Neural progenitor cell (in vitro differentiated cells): ENCODE results near the gene SLC9A3.

Source experiments
- EZH2 ChIP-seq: fragments of 200-600 bp; sonication (generic); IDR thresholded peaks from 2 replicates; pipeline ENCODE4 v1.6.1; 2017; ENCODE audit warnings: antibody characterized with exemption, mild to moderate bottlenecking, moderate library complexity
- EZH2phosphoT487 ChIP-seq: fragments of 200-600 bp; sonication (generic); IDR thresholded peaks from 2 replicates; pipeline ENCODE4 v1.6.1; 2017; ENCODE audit warnings: antibody characterized with exemption
- TF ChIP-seq, protein P1 (sequence below): fragments of 200-600 bp; sonication (generic); IDR thresholded peaks from 2 replicates; pipeline ENCODE4 v1.5.1; 2017; ENCODE audit warnings: antibody characterized with exemption, mild to moderate bottlenecking

DNA sequence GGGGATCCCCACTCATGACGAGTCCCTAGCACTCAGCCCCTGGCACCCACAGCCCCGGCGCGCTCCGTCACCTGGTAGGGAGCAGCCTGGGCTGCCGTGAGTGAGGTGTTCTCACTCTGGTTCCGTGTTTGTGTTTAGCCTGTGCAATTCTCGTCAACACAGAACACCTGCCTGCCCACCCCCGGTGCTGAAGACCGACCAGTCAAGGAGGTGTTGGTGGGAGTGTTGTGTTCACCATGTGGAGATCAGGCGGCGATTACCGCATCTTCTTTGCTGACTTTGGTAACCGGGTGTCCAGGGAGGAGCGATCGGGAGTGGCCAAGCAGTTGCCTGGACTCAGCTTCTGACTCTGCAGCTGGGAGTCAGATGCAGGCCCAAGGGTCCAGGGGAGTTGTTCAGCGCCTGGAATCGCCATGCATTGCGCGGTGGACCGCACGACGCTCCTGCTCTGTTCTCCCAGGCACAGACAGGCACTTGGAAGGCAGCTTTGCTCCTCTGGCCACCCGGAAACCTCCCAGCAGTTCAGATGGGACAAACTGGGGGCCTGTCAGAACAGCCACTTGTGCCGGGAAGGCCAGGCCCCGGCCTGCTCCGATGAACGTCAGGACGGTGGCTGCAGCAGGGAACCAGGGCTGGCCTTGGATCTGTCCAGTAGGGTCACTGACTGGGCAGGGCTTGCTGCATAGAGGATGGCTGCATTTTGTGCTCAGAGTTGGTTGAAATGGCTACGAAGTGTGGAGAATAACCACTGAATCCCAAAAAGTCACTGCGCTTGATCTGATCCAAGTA is 53.1 kb downstream of the SLC9A3 start:
- TF ChIP-seq, protein P1, sequence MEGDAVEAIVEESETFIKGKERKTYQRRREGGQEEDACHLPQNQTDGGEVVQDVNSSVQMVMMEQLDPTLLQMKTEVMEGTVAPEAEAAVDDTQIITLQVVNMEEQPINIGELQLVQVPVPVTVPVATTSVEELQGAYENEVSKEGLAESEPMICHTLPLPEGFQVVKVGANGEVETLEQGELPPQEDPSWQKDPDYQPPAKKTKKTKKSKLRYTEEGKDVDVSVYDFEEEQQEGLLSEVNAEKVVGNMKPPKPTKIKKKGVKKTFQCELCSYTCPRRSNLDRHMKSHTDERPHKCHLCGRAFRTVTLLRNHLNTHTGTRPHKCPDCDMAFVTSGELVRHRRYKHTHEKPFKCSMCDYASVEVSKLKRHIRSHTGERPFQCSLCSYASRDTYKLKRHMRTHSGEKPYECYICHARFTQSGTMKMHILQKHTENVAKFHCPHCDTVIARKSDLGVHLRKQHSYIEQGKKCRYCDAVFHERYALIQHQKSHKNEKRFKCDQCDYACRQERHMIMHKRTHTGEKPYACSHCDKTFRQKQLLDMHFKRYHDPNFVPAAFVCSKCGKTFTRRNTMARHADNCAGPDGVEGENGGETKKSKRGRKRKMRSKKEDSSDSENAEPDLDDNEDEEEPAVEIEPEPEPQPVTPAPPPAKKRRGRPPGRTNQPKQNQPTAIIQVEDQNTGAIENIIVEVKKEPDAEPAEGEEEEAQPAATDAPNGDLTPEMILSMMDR, result no peak
- TF ChIP-seq EZH2phosphoT487 (no peak), EZH2 (no peak)
